SK-N-SH (cell line): ENCODE results near the gene EME2. TPM values are rescaled to one million over a fixed set of nuclear protein-coding genes. Genes with fewer than 3 reads are reported as not detected.

Source experiments
- CTCF ChIA-PET: fragments of 300-600, 350-600 bp; formaldehyde crosslinking; extraction: SDS; loops from one replicate; lab custom pipeline; 2021; lab: Yijun Ruan, JAX
- POLR2A ChIA-PET: fragments of 350-600 bp; sonication (Branson Sonifier 250); formaldehyde crosslinking; extraction: SDS; loops from one replicate; lab custom pipeline; 2020; ENCODE audit warnings: antibody characterized with exemption, inconsistent platforms; lab: Yijun Ruan, JAX
- DNase-seq: peaks from one replicate; pipeline ENCODE4 v3.0.0; 2012
- H2AFZ ChIP-seq: fragments of 200-600 bp; sonication (generic); 2 replicates; pipeline ENCODE4 v1.8.1; 2016; ENCODE audit warnings: antibody characterized with exemption, mild to moderate bottlenecking, low read depth
- H3F3A ChIP-seq: fragments of 200-600 bp; sonication (generic); replicated peaks from 2 replicates; pipeline ENCODE3; 2016; ENCODE audit warnings: antibody characterized with exemption, mild to moderate bottlenecking; ENCODE audit not compliant: insufficient read depth
- H3K27ac ChIP-seq, 2 experiments: fragments of 200-500 bp in 1 of 2; fragments of 200-600 bp in 1 of 2; sonication (Bioruptor generic) in 1 of 2; sonication (generic), shearing (Covaris generic) in 1 of 2; 2 replicates each; pipeline versions ENCODE4 v1.5.1 to v1.6.1; 2014 to 2016; ENCODE audit warnings: low read depth in 2 of 2, inconsistent platforms in 1 of 2, low read length in 1 of 2, mild to moderate bottlenecking in 1 of 2, mixed read lengths in 1 of 2
- H3K27me3 ChIP-seq: fragments of 200-600 bp; sonication (generic), shearing (Covaris generic); 2 replicates; pipeline ENCODE4 v1.6.1; 2016; ENCODE audit warnings: mixed run types; ENCODE audit not compliant: insufficient read depth
- H3K36me3 ChIP-seq, 2 experiments: fragments of 200-500 bp in 1 of 2; fragments of 200-600 bp in 1 of 2; sonication (Bioruptor generic) in 1 of 2; sonication (generic) in 1 of 2; replicated peaks in 1 of 2; 2 replicates each; pipeline versions ENCODE3 to v1.5.1; 2014 to 2016; ENCODE audit warnings: low read length in 1 of 2, mild to moderate bottlenecking in 1 of 2; ENCODE audit not compliant: insufficient read depth in 2 of 2, control insufficient read depth in 1 of 2
- H3K4me1 ChIP-seq, 2 experiments: fragments of 200-500 bp in 1 of 2; fragments of 200-600 bp in 1 of 2; sonication (Bioruptor generic) in 1 of 2; sonication (generic), shearing (Covaris generic) in 1 of 2; 2 replicates each; pipeline versions ENCODE4 v1.5.1 to v1.6.1; 2014 to 2016; ENCODE audit warnings: low read depth in 1 of 2, low read length in 1 of 2, mixed run types in 1 of 2; ENCODE audit not compliant: insufficient read depth in 2 of 2, control insufficient read depth in 1 of 2
- H3K4me2 ChIP-seq: fragments of 200-600 bp; sonication (generic), shearing (Covaris generic); 2 replicates; pipeline ENCODE4 v1.6.1; 2017; ENCODE audit warnings: mixed run types
- H3K4me3 ChIP-seq, 2 experiments: fragments of 200-500 bp in 1 of 2; fragments of 200-600 bp in 1 of 2; sonication (Bioruptor generic) in 1 of 2; sonication (generic), shearing (Covaris generic) in 1 of 2; 2 replicates each; pipeline versions ENCODE4 v1.5.1 to v1.8.1; 2014 to 2016; ENCODE audit warnings: low read depth in 2 of 2, inconsistent platforms in 1 of 2, low read length in 1 of 2, mild to moderate bottlenecking in 1 of 2, mixed read lengths in 1 of 2, moderate library complexity in 1 of 2
- H3K79me2 ChIP-seq: fragments of 200-600 bp; sonication (generic); 2 replicates; pipeline ENCODE4 v1.8.1; 2017; ENCODE audit warnings: mild to moderate bottlenecking; ENCODE audit not compliant: insufficient read depth
- H3K9ac ChIP-seq: fragments of 200-600 bp; sonication (generic); 2 replicates; pipeline ENCODE4 v1.6.1; 2017; ENCODE audit warnings: mixed run types
- H3K9me2 ChIP-seq: fragments of 200-600 bp; sonication (generic); 2 replicates; pipeline ENCODE4 v1.6.1; 2017; ENCODE audit warnings: mixed run types
- H3K9me3 ChIP-seq: fragments of 200-600 bp; sonication (generic); 2 replicates; pipeline ENCODE4 v1.6.1; 2017; ENCODE audit warnings: mixed run types, mild to moderate bottlenecking, moderate library complexity
- H4K20me1 ChIP-seq: fragments of 200-600 bp; sonication (generic); 2 replicates; pipeline ENCODE4 v1.6.1; 2017; ENCODE audit warnings: mild to moderate bottlenecking, mixed run types; ENCODE audit not compliant: insufficient read depth
- EP300 ChIP-seq, 2 experiments: IDR thresholded peaks; 2 replicates each; pipeline versions ENCODE4 v1.4.0 to v1.6.1; 2012; ENCODE audit warnings: borderline replicate concordance in 1 of 2, low read depth in 1 of 2, low read length in 1 of 2
- FOSL2 ChIP-seq: IDR thresholded peaks from 2 replicates; pipeline ENCODE4 v1.4.0; 2012; ENCODE audit warnings: low read depth, mild to moderate bottlenecking, moderate library complexity, borderline replicate concordance
- FOXJ3 ChIP-seq: sonication (generic); formaldehyde crosslinking; IDR thresholded peaks from 2 replicates; pipeline ENCODE4 v1.5.1; 2020; ENCODE audit warnings: mild to moderate bottlenecking, missing genetic modification reagents
- GABPA ChIP-seq: IDR thresholded peaks from 2 replicates; pipeline ENCODE4 v1.4.0; 2012; ENCODE audit warnings: low read depth, mild to moderate bottlenecking
- GATA2 ChIP-seq: sonication (generic); formaldehyde crosslinking; IDR thresholded peaks from 2 replicates; pipeline ENCODE4 v1.5.0; 2020; ENCODE audit warnings: mild to moderate bottlenecking, missing genetic modification reagents
- NFIC ChIP-seq: IDR thresholded peaks from 2 replicates; pipeline ENCODE4 v1.4.0; 2012; ENCODE audit warnings: borderline replicate concordance
- POLR2AphosphoS5 ChIP-seq: IDR thresholded peaks from 2 replicates; pipeline ENCODE4 v1.6.1; 2012; ENCODE audit warnings: low read depth, low read length
- RXRA ChIP-seq: IDR thresholded peaks from 2 replicates; pipeline ENCODE4 v1.4.0; 2012; ENCODE audit warnings: low read depth, mild to moderate bottlenecking, borderline replicate concordance
- SIN3A ChIP-seq: IDR thresholded peaks from 2 replicates; pipeline ENCODE4 v1.6.1; 2012; ENCODE audit warnings: low read depth, mild to moderate bottlenecking, low read length, moderate library complexity, borderline replicate concordance
- SMC3 ChIP-seq: IDR thresholded peaks from 2 replicates; pipeline ENCODE4 v1.6.1; 2012; ENCODE audit warnings: low read depth, low read length, improper control_type of control experiment
- TCF12 ChIP-seq: IDR thresholded peaks from 2 replicates; pipeline ENCODE4 v1.4.0; 2012
- USF1 ChIP-seq: IDR thresholded peaks from 2 replicates; pipeline ENCODE4 v1.4.0; 2012; ENCODE audit warnings: low read depth, borderline replicate concordance
- USF2 ChIP-seq: fragments of 150-350 bp; IDR thresholded peaks from 2 replicates; pipeline ENCODE4 v1.6.1; 2017; ENCODE audit warnings: antibody characterized with exemption, low read length, low read depth, borderline replicate concordance
- ZBTB33 ChIP-seq: IDR thresholded peaks from 2 replicates; pipeline ENCODE4 v1.4.0; 2012; ENCODE audit warnings: low read depth, borderline replicate concordance
- WGBS: methylation state at CpG from one replicate; pipeline ENCODE4 v1.1.6; 2017; ENCODE audit warnings: low lambda C conversion rate; 5-methylcytosine and 5-hydroxymethylcytosine counted together
- polyA plus RNA-seq, 3 experiments: library from polyadenylated mRNA; depleted of rRNA; stranded (reverse); fragments of >200 nt; gene quantifications; 2 replicates each; pipeline ENCODE4 v1.2.3, GENCODE V29; 2012

The EME2 gene
- polyA plus RNA-seq, 1 of the 3 experiments (the other 2 are of a cell fraction), result 10.1 TPM

- H3K9ac ChIP-seq, result no peak overlapping the region
- no peaks in the 10 kb centered on the region; a peak in 1 of 4 replicates for H3K4me1 ChIP-seq
- H3K4me3 ChIP-seq, result no peak overlapping the region
- no peaks in the 10 kb centered on the region for H3K9me2 ChIP-seq
- no peak for DNase-seq
- no peak overlapping the region for H2AFZ ChIP-seq
- WGBS, result 93% methylated on average over 5 of the region's 53 CpGs
- H3F3A ChIP-seq, result no peaks in the 10 kb centered on the region
- TF ChIP-seq USF1 (no peak), USF2 (no peak), EP300 (IDR thresholded peaks at IDR 0.05; ENCODE audit: borderline replicate concordance in 1 of 2, low read depth in 1 of 2, low read length in 1 of 2) (no peak), NFIC (no peak), ZBTB33 (no peak), SMC3 (no peak), GATA2 (CRISPR knock-in tag) (no peak), GABPA (no peak), SIN3A (no peak), FOSL2 (no peak), TCF12 (no peak), FOXJ3 (CRISPR knock-in tag) (no peak), POLR2AphosphoS5 (no peak), RXRA (no peak)
- no peaks in the 10 kb centered on the region for H3K9me3 ChIP-seq
- H3K36me3 ChIP-seq, result peaks cover 0 to 42% of the 10 kb centered on the region in 2 experiments
- peaks cover 5% of the 10 kb centered on the region; the same call in 1 of the 2 replicates for H3K79me2 ChIP-seq
- no peak overlapping the region for H3K27ac ChIP-seq
- H3K4me2 ChIP-seq, result no peak overlapping the region
- ChIA-PET CTCF (interaction anchor here (0.7 kb wide), 1 partner anchor 9 kb away, joined by 3 read pairs; the partner anchor contains the start of genes NUBP2 and SPSB3), POLR2A (interaction anchor here (2.1 kb wide), 1 partner anchor 9 kb away, joined by 8 read pairs; the partner anchor contains the start of genes NUBP2 and SPSB3)
- 0 out of 2 replicates have a peak, but pooled peaks cover 3% of the 10 kb centered on the region for H4K20me1 ChIP-seq
- H3K27me3 ChIP-seq, result no peaks in the 10 kb centered on the region
Measured at GRCh38 chr16:1791256-1791942, 18.8 kb downstream of the EME2 start.
